HG02870 (cell line): ENCODE measurements around the gene PTPRO.

Source experiments
- ATAC-seq: cut with Tn5 transposase; IDR thresholded peaks from one replicate; pipeline ENCODE4 v1.9.1; 2021; ENCODE audit warnings: mild to moderate bottlenecking, moderate library complexity; ENCODE audit not compliant: unreplicated experiment

PTPRO gene

GRCh38 chr12:15346488-15346887 is 24.2 kb downstream of the PTPRO start:
- no peak for ATAC-seq

- ATAC-seq = no peak
Measured at GRCh38 chr12:15350643-15351042, 28.3 kb downstream of the PTPRO start.

GRCh38 chr12:15355766-15356165 is 33.5 kb downstream of the PTPRO start:
- no peak for ATAC-seq

GRCh38 chr12:15356951-15357364 is 34.6 kb downstream of the PTPRO start:
- no peak for ATAC-seq

GRCh38 chr12:15364221-15365160 is 42.2 kb downstream of the PTPRO start:
- ATAC-seq = no peak

- no peak for ATAC-seq
Measured at GRCh38 chr12:15368812-15369211, 46.5 kb downstream of the PTPRO start.

GRCh38 chr12:15372352-15372751 is 50.0 kb downstream of the PTPRO start:
- no peak for ATAC-seq

- ATAC-seq = no peak
Measured at GRCh38 chr12:15387772-15388171, 65.5 kb downstream of the PTPRO start.

GRCh38 chr12:15389561-15389960 is 67.3 kb downstream of the PTPRO start:
- no peak for ATAC-seq

GRCh38 chr12:15393037-15393436 is 70.7 kb downstream of the PTPRO start:
- ATAC-seq = no peak

- ATAC-seq = no peak
Measured at GRCh38 chr12:15393995-15394394, 71.7 kb downstream of the PTPRO start.

- no peak for ATAC-seq
Measured at GRCh38 chr12:15404485-15404884, 82.2 kb downstream of the PTPRO start.

- no peak for ATAC-seq
Measured at GRCh38 chr12:15405606-15406005, 83.3 kb downstream of the PTPRO start.

- ATAC-seq = no peak
Measured at GRCh38 chr12:15407025-15407424, 84.7 kb downstream of the PTPRO start.

GRCh38 chr12:15411842-15412241 is 89.5 kb downstream of the PTPRO start:
- ATAC-seq = no peak

- ATAC-seq = no peak
Measured at GRCh38 chr12:15417691-15418090, 95.4 kb downstream of the PTPRO start.

- ATAC-seq = no peak
Measured at GRCh38 chr12:15423629-15424028, 101.3 kb downstream of the PTPRO start.

GRCh38 chr12:15427913-15428312 is 105.6 kb downstream of the PTPRO start:
- no peak for ATAC-seq

GRCh38 chr12:15428632-15429031 is 106.3 kb downstream of the PTPRO start:
- ATAC-seq = no peak

- ATAC-seq = no peak
Measured at GRCh38 chr12:15429262-15429661, 107.0 kb downstream of the PTPRO start.

GRCh38 chr12:15435597-15435996 is 113.3 kb downstream of the PTPRO start:
- ATAC-seq = no peak

GRCh38 chr12:15439459-15439858 is 117.2 kb downstream of the PTPRO start:
- no peak for ATAC-seq

- no peak for ATAC-seq
Measured at GRCh38 chr12:15443050-15443449, 120.7 kb downstream of the PTPRO start.
